HFF-Myc (cell line): ENCODE measurements around the gene STAU1.
"Not testable (repeated sequence)": the region's sequence is repeated elsewhere in the genome, so short reads cannot be mapped to it uniquely, and the experiment has no call there.

Experiments
- DNase-seq: peaks from one replicate; pipeline ENCODE4 v3.0.0-alpha.2; 2011; ENCODE audit warnings: low read depth; ENCODE audit errors: extremely low read depth
- H3K4me3 ChIP-seq: replicated peaks from 2 replicates; pipeline ENCODE4 v1.5.1; 2011; ENCODE audit warnings: low read depth, mild to moderate bottlenecking, control low read depth, low read length
- TF ChIP-seq, protein P1 (sequence below): IDR thresholded peaks from 2 replicates; pipeline ENCODE4 v1.5.1; 2012; ENCODE audit warnings: mild to moderate bottlenecking, low read depth, low read length, control low read depth; ENCODE audit errors: missing control alignments

STAU1 gene

DNA sequence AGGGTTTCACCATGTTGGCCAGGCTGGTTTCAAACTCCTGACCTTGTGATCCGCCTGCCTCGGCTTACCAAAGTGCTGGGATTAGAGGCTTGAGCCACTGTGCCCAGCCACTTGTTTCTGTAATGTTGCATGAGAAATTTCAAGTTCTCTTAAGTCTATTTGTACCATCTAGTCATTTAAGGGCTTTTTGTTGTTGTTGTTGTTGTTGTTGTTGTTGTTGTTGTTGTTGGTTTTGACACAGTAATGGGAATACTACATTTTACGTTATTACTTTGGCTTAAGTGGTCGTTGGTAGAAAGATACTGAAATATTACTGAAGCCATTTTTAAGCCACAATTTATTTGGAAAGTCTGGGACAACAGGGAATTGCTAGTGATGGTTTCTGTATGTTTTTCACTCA is 90.0 kb downstream of the STAU1 start:
- TF ChIP-seq, protein P1, sequence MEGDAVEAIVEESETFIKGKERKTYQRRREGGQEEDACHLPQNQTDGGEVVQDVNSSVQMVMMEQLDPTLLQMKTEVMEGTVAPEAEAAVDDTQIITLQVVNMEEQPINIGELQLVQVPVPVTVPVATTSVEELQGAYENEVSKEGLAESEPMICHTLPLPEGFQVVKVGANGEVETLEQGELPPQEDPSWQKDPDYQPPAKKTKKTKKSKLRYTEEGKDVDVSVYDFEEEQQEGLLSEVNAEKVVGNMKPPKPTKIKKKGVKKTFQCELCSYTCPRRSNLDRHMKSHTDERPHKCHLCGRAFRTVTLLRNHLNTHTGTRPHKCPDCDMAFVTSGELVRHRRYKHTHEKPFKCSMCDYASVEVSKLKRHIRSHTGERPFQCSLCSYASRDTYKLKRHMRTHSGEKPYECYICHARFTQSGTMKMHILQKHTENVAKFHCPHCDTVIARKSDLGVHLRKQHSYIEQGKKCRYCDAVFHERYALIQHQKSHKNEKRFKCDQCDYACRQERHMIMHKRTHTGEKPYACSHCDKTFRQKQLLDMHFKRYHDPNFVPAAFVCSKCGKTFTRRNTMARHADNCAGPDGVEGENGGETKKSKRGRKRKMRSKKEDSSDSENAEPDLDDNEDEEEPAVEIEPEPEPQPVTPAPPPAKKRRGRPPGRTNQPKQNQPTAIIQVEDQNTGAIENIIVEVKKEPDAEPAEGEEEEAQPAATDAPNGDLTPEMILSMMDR, result no peak
- no peak for DNase-seq

DNA sequence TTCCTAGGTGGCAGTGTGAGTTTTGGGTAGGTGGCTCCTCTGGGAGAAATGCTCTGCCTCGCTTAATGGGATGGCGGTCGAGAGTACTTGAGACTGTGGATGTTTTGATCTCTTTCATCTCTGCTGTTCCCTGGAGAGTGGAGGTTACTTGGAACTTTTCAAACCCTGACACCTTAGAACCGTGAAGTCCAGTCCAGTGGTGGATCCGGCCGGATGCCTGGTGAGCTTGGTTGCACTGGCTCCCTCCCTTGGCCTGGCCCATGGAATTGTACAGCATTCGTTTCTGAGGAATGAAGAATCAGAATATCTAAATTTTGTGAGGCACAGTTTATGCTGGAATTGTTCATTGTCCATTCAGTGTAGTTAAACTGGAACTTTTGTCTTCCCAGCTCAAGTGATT is 91.0 kb downstream of the STAU1 start:
- no peak for DNase-seq
- no peak overlapping the region for H3K4me3 ChIP-seq
- TF ChIP-seq, protein P1, result no peak

More for the DNA sequence above, 90.0 kb downstream of the STAU1 start:
- no peak overlapping the region for H3K4me3 ChIP-seq

DNA sequence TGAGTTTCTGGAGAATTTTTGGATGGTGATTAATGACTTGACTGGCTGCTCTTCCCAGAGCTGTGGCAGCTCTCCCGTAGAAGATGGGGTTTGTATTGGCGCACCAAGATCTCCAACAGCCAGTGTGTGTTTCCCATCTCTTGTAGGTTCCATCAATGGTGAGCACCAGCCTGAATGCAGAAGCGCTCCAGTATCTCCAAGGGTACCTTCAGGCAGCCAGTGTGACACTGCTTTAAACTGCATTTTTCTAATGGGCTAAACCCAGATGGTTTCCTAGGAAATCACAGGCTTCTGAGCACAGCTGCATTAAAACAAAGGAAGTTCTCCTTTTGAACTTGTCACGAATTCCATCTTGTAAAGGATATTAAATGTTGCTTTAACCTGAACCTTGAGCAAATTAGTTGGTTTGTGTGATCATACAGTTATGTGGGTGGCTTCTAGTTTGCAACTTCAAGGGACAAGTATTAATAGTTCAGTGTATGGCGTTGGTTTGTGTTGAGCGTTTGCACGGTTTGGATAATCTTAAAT is 91.9 kb downstream of the STAU1 start:
- no peak overlapping the region for H3K4me3 ChIP-seq
- no peak for DNase-seq
- TF ChIP-seq, protein P1, result no peak

DNA sequence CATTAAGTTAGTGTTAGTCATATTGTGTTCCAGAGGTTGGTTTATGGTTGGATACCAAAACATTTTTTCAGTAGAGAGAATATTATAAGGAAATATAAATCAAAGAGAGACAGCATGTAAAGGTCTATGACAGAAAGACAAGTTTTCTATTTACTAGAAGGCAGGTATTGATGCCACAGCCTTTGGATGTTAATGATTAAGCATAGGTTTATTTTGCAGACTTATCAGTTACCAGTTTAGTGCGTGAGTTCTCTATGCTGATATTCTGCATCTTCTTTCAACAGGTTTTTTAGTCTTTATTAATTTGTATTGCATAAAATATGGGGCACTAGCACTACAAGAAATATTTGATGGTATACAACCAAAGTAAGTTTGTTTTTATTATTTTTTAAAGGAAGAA is 96.4 kb downstream of the STAU1 start:
- DNase-seq, result no peak
- TF ChIP-seq, protein P1, result no peak
- H3K4me3 ChIP-seq, result no peak overlapping the region

DNA sequence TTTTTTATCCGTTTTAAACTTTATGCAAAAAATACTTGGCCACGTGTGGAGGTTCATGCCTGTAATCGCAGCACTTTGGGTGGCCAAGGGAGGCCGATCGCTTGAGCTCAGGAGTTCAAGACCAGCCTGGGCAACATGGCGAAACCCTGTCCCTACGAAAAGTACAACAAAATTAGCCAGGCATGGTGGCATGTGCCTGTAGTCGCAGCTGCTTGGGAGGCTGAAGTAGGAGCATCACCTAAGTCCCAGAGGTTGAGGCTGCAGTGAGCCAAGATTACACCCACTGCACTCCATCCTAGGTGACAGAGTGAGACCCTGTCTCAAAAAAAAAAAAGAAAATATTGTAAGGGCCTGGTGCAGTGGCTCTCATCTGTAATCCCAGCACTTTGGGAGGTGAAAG is 97.0 kb downstream of the STAU1 start:
- TF ChIP-seq, protein P1, result no peak
- DNase-seq, result no peak
- H3K4me3 ChIP-seq, result no peak overlapping the region

DNA sequence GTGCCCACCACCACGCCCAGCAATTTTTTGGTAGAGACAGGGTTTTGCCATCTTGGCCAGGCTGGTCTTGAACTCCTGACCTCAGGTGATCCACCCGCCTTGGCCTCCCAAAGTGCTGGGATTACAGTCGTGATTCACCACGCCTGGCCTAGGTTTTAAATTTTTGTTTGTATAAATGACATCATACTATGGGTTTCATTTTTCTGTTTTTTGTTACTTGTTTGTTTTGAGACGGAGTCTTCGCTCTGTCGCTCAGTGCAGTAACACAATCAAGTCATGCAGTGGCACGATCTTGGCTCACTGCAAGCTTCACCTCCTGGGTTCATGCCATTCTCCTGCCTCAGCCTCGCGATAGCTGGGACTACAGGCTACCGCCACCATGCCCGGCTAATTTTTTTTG is 105.8 kb downstream of the STAU1 start:
- DNase-seq, H3K4me3 ChIP-seq: not testable (repeated sequence)

DNA sequence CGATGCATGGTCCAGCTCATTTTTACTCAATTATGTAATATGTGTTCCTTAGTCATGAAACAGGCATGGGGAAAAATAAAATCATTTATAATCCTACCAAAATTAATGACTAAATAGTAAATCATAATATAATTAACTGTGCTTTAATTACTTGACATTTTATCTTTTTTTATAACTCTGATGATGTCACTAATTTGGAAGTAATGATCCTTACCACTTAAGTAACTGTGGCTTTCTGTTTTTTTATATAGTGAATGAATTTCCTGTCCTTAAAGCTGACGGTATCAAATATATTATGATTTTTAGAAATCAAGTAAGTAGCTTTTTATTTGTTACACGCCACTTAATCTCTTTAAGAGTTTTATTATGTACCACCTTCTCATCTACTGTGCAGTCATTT is 109.8 kb downstream of the STAU1 start:
- no peak overlapping the region for H3K4me3 ChIP-seq
- DNase-seq, result no peak
- TF ChIP-seq, protein P1, result no peak

DNA sequence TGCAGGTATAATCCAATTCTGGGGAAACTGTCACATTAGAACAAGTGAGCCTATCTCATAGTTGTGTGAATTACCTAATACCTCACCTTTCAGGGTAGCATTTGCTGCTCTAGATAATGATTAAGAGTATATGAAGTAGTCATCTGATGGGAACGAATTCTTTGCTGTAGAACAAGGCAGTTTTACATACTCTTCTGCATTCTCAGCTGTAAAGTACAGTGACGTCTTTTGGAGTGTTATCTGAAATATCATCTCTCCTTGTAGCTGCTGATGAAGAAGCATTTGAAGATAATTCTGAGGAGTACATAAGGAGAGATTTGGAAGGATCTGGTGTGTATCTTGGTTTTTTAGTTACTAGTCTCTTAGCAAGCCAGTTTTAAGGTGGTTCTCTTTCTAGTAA is 113.6 kb downstream of the STAU1 start:
- TF ChIP-seq, protein P1, result no peak
- no peak for DNase-seq
- no peak overlapping the region for H3K4me3 ChIP-seq
